Neural progenitor cell (in vitro differentiated cells): ENCODE data around the gene USP34. TPM values are rescaled to one million over a fixed set of nuclear protein-coding genes. Genes with fewer than 3 reads are reported as not detected.

Experiments
- DNase-seq: peaks from one replicate; pipeline ENCODE4 v3.0.0-alpha.2; 2016; ENCODE audit warnings: low spot score
- H2AFZ ChIP-seq: fragments of 200-600 bp; sonication (generic); replicated peaks from 2 replicates; pipeline ENCODE4 v1.6.1; 2016; ENCODE audit warnings: antibody characterized with exemption
- H3F3A ChIP-seq: fragments of 200-600 bp; sonication (generic); 2 replicates; pipeline ENCODE4 v1.6.1; 2016; ENCODE audit warnings: antibody characterized with exemption, low read depth
- H3K27ac ChIP-seq: fragments of 200-600 bp; sonication (generic); 2 replicates; pipeline ENCODE4 v1.5.1; 2016; ENCODE audit warnings: mild to moderate bottlenecking
- H3K27me3 ChIP-seq: fragments of 200-600 bp; sonication (generic); 2 replicates; pipeline ENCODE4 v1.6.1; 2016; ENCODE audit warnings: mild to moderate bottlenecking, moderate library complexity
- H3K36me3 ChIP-seq: fragments of 200-600 bp; sonication (generic); 2 replicates; pipeline ENCODE4 v1.5.1; 2016
- H3K4me1 ChIP-seq: fragments of 200-600 bp; sonication (generic); 2 replicates; pipeline ENCODE4 v1.6.1; 2016; ENCODE audit warnings: mixed run types
- H3K4me2 ChIP-seq: fragments of 200-600 bp; sonication (generic); 2 replicates; pipeline ENCODE4 v1.6.1; 2016
- H3K4me3 ChIP-seq: fragments of 200-600 bp; sonication (generic); 2 replicates; pipeline ENCODE4 v1.5.1; 2016
- H3K79me2 ChIP-seq: fragments of 200-600 bp; sonication (generic); 2 replicates; pipeline ENCODE4 v1.6.1; 2016; ENCODE audit warnings: low read depth
- H3K9ac ChIP-seq: fragments of 200-600 bp; sonication (generic); 2 replicates; pipeline ENCODE4 v1.6.1; 2016
- H3K9me3 ChIP-seq: fragments of 200-600 bp; sonication (generic); 2 replicates; pipeline ENCODE4 v1.5.1; 2016; ENCODE audit warnings: low read depth
- H4K20me1 ChIP-seq: fragments of 200-600 bp; sonication (generic); 2 replicates; pipeline ENCODE4 v1.6.1; 2016; ENCODE audit warnings: low read depth
- H3K27ac Mint-ChIP-seq: 3 replicates; pipeline ENCODE4 v1.8.0; 2021; ENCODE audit warnings: mixed read lengths
- H3K27me3 Mint-ChIP-seq: 2 replicates; pipeline ENCODE4 v1.8.0; 2022; ENCODE audit warnings: low read depth, mild to moderate bottlenecking, inconsistent platforms, moderate library complexity, mixed read lengths; ENCODE audit not compliant: insufficient read depth
- H3K36me3 Mint-ChIP-seq: 3 replicates; pipeline ENCODE4 v1.8.0; 2021; ENCODE audit warnings: mixed read lengths
- H3K4me1 Mint-ChIP-seq: 3 replicates; pipeline ENCODE4 v1.8.0; 2021; ENCODE audit warnings: mixed read lengths
- H3K4me3 Mint-ChIP-seq: 3 replicates; pipeline ENCODE4 v1.8.0; 2021; ENCODE audit warnings: mild to moderate bottlenecking, moderate library complexity, mixed read lengths
- H3K9me3 Mint-ChIP-seq: 3 replicates; pipeline ENCODE4 v1.8.0; 2020; ENCODE audit warnings: mixed read lengths
- EZH2 ChIP-seq: fragments of 200-600 bp; sonication (generic); IDR thresholded peaks from 2 replicates; pipeline ENCODE4 v1.6.1; 2017; ENCODE audit warnings: antibody characterized with exemption, mild to moderate bottlenecking, moderate library complexity
- EZH2phosphoT487 ChIP-seq: fragments of 200-600 bp; sonication (generic); IDR thresholded peaks from 2 replicates; pipeline ENCODE4 v1.6.1; 2017; ENCODE audit warnings: antibody characterized with exemption
- total RNA-seq: library from RNA; depleted of rRNA; stranded (reverse); fragments of >200 nt; gene quantifications from 2 replicates; pipeline ENCODE4 v1.2.3, GENCODE V29; 2015; ENCODE audit warnings: low replicate concordance
- TF ChIP-seq, protein P1 (sequence below): fragments of 200-600 bp; sonication (generic); IDR thresholded peaks from 2 replicates; pipeline ENCODE4 v1.5.1; 2017; ENCODE audit warnings: antibody characterized with exemption, mild to moderate bottlenecking

The USP34 gene
- total RNA-seq, 1 donor from 2014 or later: 162 TPM

GRCh38 chr2:61510674-61511671 is 40.1 kb upstream of the USP34 start:
- Histone ChIP-seq H3K4me3 (no peak overlapping the region), H3K4me2 (no peak overlapping the region), H4K20me1 (peaks cover 99% of the 10 kb centered on the region), H3K79me2 (peaks cover 100% of the 10 kb centered on the region), H3K36me3 (peaks cover 30% of the 10 kb centered on the region), H3F3A (peaks cover 29% of the 10 kb centered on the region), H3K9me3 (no peaks in the 10 kb centered on the region), H3K27ac (peak overlapping the region; percentile 50), H2AFZ (no peak overlapping the region), H3K27me3 (no peaks in the 10 kb centered on the region), H3K9ac (no peak overlapping the region), H3K4me1 (peaks cover 4% of the 10 kb centered on the region)
- H3K36me3 Mint-ChIP-seq: peaks cover 37% of the 10 kb centered on the region
- TF ChIP-seq EZH2phosphoT487 (no peak), EZH2 (no peak)
- TF ChIP-seq, protein P1, sequence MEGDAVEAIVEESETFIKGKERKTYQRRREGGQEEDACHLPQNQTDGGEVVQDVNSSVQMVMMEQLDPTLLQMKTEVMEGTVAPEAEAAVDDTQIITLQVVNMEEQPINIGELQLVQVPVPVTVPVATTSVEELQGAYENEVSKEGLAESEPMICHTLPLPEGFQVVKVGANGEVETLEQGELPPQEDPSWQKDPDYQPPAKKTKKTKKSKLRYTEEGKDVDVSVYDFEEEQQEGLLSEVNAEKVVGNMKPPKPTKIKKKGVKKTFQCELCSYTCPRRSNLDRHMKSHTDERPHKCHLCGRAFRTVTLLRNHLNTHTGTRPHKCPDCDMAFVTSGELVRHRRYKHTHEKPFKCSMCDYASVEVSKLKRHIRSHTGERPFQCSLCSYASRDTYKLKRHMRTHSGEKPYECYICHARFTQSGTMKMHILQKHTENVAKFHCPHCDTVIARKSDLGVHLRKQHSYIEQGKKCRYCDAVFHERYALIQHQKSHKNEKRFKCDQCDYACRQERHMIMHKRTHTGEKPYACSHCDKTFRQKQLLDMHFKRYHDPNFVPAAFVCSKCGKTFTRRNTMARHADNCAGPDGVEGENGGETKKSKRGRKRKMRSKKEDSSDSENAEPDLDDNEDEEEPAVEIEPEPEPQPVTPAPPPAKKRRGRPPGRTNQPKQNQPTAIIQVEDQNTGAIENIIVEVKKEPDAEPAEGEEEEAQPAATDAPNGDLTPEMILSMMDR: no peak
- no peaks in the 10 kb centered on the region for H3K9me3 Mint-ChIP-seq
- DNase-seq: no peak
- H3K4me1 Mint-ChIP-seq: no peaks in the 10 kb centered on the region
- H3K4me3 Mint-ChIP-seq: no peak overlapping the region
- H3K27ac Mint-ChIP-seq: no peak overlapping the region
- H3K27me3 Mint-ChIP-seq: no peaks in the 10 kb centered on the region

GRCh38 chr2:61504949-61505348 is 34.1 kb upstream of the USP34 start:
- H4K20me1 ChIP-seq: peaks cover 98% of the 10 kb centered on the region

DNA sequence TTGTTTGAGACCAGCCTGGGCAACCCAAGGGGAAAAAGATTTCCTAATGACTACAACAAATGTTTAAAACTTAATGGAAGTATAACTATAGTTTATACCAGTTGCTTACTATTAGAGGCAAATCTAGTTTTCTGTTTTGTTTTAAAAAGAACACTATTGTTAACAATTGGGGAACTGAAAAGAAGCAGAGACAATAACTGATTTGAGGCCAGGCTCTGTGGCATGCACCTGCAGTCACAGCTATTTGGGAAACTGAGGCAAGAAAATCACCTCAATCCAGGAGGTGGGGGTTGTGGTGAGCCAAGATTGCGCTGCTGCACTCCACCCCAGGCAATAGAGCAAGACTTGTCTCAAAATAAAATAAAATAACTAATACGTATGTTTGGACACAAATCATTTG is 28.2 kb upstream of the USP34 start:
- Mint-ChIP-seq H3K9me3 (no peaks in the 10 kb centered on the region), H3K4me1 (no peaks in the 10 kb centered on the region), H3K36me3 (peaks cover 40% of the 10 kb centered on the region), H3K27me3 (no peaks in the 10 kb centered on the region), H3K27ac (no peak overlapping the region), H3K4me3 (no peak overlapping the region)
- Histone ChIP-seq H3F3A (peaks cover 40% of the 10 kb centered on the region), H3K4me3 (no peak overlapping the region), H4K20me1 (peaks cover 75% of the 10 kb centered on the region), H3K27ac (no peak overlapping the region), H3K4me2 (no peak overlapping the region), H3K79me2 (peaks cover 98% of the 10 kb centered on the region), H3K4me1 (no peaks in the 10 kb centered on the region), H2AFZ (no peak overlapping the region), H3K9ac (no peak overlapping the region), H3K27me3 (no peaks in the 10 kb centered on the region), H3K9me3 (no peaks in the 10 kb centered on the region), H3K36me3 (peaks cover 56% of the 10 kb centered on the region)
- no peak for DNase-seq
- TF ChIP-seq EZH2: no peak
- no peak for TF ChIP-seq EZH2phosphoT487
- TF ChIP-seq, protein P1: no peak

More at GRCh38 chr2:61504949-61505348, 34.1 kb upstream of the USP34 start:
- no peaks in the 10 kb centered on the region for H3K4me1 ChIP-seq
- peaks cover 98% of the 10 kb centered on the region for H3K79me2 ChIP-seq
- H3K9me3 ChIP-seq: no peaks in the 10 kb centered on the region
- H3K9me3 Mint-ChIP-seq: no peaks in the 10 kb centered on the region
- TF ChIP-seq EZH2: no peak
- TF ChIP-seq, protein P1: no peak
- TF ChIP-seq EZH2phosphoT487: no peak
- no peak overlapping the region for H3K27ac ChIP-seq
- peaks cover 28% of the 10 kb centered on the region for H3K36me3 Mint-ChIP-seq
- no peaks in the 10 kb centered on the region for H3K27me3 Mint-ChIP-seq
- no peaks in the 10 kb centered on the region for H3K27me3 ChIP-seq
- no peak overlapping the region for H3K4me3 Mint-ChIP-seq
- no peak overlapping the region for H3K9ac ChIP-seq
- H2AFZ ChIP-seq: no peak overlapping the region
- no peak overlapping the region for H3K4me3 ChIP-seq
- peaks cover 39% of the 10 kb centered on the region for H3K36me3 ChIP-seq
- H3K4me1 Mint-ChIP-seq: no peaks in the 10 kb centered on the region
- no peak overlapping the region for H3K27ac Mint-ChIP-seq
- H3K4me2 ChIP-seq: no peak overlapping the region
- no peak for DNase-seq
- peaks cover 28% of the 10 kb centered on the region for H3F3A ChIP-seq
